PC-3 (cell line): Measurements from ENCODE around the gene CMTM4. TPM values are rescaled to one million over a fixed set of nuclear protein-coding genes. Genes with fewer than 3 reads are reported as not detected.
"Not testable (repeated sequence)": the region's sequence is repeated elsewhere in the genome, so short reads cannot be mapped to it uniquely, and the experiment has no call there.

Experiments used
- ATAC-seq: fragments of 200-7000 bp; cut with Tn5 transposase; 2 replicates; pipeline ENCODE4 v1.9.1; 2020; ENCODE audit warnings: mild to moderate bottlenecking, moderate library complexity
- BruUV-seq: library from RNA; stranded (reverse); fragments of 400-500 nt; replicated peaks from 2 replicates; lab custom pipeline; 2021; lab: Mats Ljungman, UMichigan
- CTCF ChIA-PET: fragments of 300-600 bp; sonication (Branson Sonifier 250); formaldehyde crosslinking; loops from one replicate; lab custom pipeline; 2022; ENCODE audit warnings: antibody characterized with exemption; lab: Charles Lee
- POLR2A ChIA-PET: fragments of 300-600 bp; sonication (Branson Sonifier 250); formaldehyde crosslinking; loops from one replicate; lab custom pipeline; 2022; ENCODE audit warnings: antibody characterized with exemption; ENCODE audit not compliant: unreplicated experiment; lab: Charles Lee
- DNase-seq: peaks from one replicate; pipeline ENCODE4 v3.0.0-alpha.2; 2015
- H2AFZ ChIP-seq: fragments of 300-600 bp; sonication (generic); 2 replicates; pipeline ENCODE4 v1.6.0; 2016; ENCODE audit warnings: antibody characterized with exemption, low read length
- H3F3A ChIP-seq: fragments of 300-600 bp; sonication (generic); one replicate; pipeline ENCODE4 v1.6.0; 2017; ENCODE audit warnings: antibody characterized with exemption, low read length, control low read depth, mild to moderate bottlenecking; ENCODE audit not compliant: unreplicated experiment
- H3K27ac ChIP-seq: fragments of 300-600 bp; sonication (generic); 2 replicates; pipeline ENCODE4 v1.5.1; 2016; ENCODE audit warnings: mild to moderate bottlenecking, low read length
- H3K27me3 ChIP-seq: fragments of 300-600 bp; sonication (generic); 2 replicates; pipeline ENCODE4 v1.6.1; 2016; ENCODE audit warnings: low read length, mixed read lengths
- H3K36me3 ChIP-seq: fragments of 300-600 bp; sonication (generic); 2 replicates; pipeline ENCODE4 v1.6.1; 2016; ENCODE audit warnings: low read depth, mixed run types, low read length, mixed read lengths
- H3K4me1 ChIP-seq: fragments of 300-600 bp; sonication (generic); 2 replicates; pipeline ENCODE4 v1.5.1; 2016; ENCODE audit warnings: low read length; ENCODE audit not compliant: insufficient read depth
- H3K4me2 ChIP-seq: fragments of 300-600 bp; sonication (generic); 2 replicates; pipeline ENCODE4 v1.6.0; 2016; ENCODE audit warnings: low read length
- H3K4me3 ChIP-seq: fragments of 300-600 bp; sonication (generic); 2 replicates; pipeline ENCODE4 v1.5.1; 2016; ENCODE audit warnings: mild to moderate bottlenecking, low read length, mixed read lengths
- H3K79me2 ChIP-seq: fragments of 300-600 bp; sonication (generic); 2 replicates; pipeline ENCODE4 v1.6.1; 2017; ENCODE audit warnings: low read length, mixed read lengths
- H3K9ac ChIP-seq: fragments of 300-600 bp; sonication (generic); 2 replicates; pipeline ENCODE4 v1.6.0; 2016; ENCODE audit warnings: mild to moderate bottlenecking, low read length
- H3K9me2 ChIP-seq: fragments of 300-600 bp; sonication (generic); replicated peaks from 2 replicates; pipeline ENCODE4 v1.6.1; 2016; ENCODE audit warnings: mixed run types, low read length, mixed read lengths
- H3K9me3 ChIP-seq: fragments of 300-600 bp; sonication (generic); 2 replicates; pipeline ENCODE4 v1.6.1; 2016; ENCODE audit warnings: low read length, mixed read lengths
- H4K20me1 ChIP-seq: fragments of 300-600 bp; sonication (generic); 2 replicates; pipeline ENCODE4 v1.6.1; 2016; ENCODE audit warnings: low read length, mixed read lengths
- EZH2 ChIP-seq: fragments of 300-600 bp; sonication (generic); IDR thresholded peaks from one replicate; pipeline ENCODE4 v1.6.1; 2017; ENCODE audit warnings: antibody characterized with exemption, mild to moderate bottlenecking, low read length; ENCODE audit not compliant: unreplicated experiment
- EZH2phosphoT487 ChIP-seq: fragments of 300-600 bp; sonication (generic); IDR thresholded peaks from 2 replicates; pipeline ENCODE4 v1.6.1; 2018; ENCODE audit warnings: mild to moderate bottlenecking, antibody characterized with exemption, low read length, borderline replicate concordance
- intact Hi-C: fragments of 100-400 bp; cut with micrococcal nuclease; formaldehyde crosslinking; loops from 2 replicates; pipeline ENCODE4 v1.9.0; 2023
- total RNA-seq: library from RNA; depleted of rRNA; stranded (reverse); fragments of >200 nt; gene quantifications from 2 replicates; pipeline ENCODE4 v1.2.3, GENCODE V29; 2014
- TF ChIP-seq, protein P1 (sequence below): fragments of 300-600 bp; sonication (generic); conservative IDR thresholded peaks from 2 replicates; pipeline ENCODE4 v1.5.1; 2017; ENCODE audit warnings: antibody characterized with exemption, low read depth, mild to moderate bottlenecking, low read length

CMTM4 gene
- total RNA-seq, 1 experiment from 2014 or later: 16.9 TPM

DNA sequence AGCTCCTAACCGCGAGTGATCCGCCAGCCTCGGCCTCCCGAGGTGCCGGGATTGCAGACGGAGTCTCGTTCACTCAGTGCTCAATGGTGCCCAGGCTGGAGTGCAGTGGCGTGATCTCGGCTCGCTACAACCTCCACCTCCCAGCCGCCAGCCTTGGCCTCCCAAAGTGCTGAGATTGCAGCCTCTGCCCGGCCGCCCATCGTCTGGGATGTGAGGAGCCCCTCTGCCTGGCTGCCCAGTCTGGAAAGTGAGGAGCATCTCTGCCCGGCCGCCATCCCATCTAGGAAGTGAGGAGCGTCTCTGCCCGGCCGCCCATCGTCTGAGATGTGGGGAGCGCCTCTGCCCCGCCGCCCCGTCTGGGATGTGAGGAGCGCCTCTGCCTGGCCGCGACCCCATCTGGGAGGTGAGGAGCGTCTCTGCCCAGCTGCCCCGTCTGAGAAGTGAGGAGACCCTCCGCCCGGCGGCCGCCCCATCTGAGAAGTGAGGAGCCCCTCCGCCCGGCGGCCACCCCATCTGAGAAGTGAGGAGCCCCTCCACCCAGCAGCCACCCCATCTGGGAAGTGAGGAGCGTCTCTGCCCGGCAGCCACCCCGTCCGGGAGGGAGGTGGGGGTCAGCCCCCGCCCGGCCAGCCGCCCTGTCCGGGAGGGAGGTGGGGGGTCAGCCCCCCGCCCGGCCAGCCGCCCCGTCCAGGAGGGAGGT is 65.8 kb downstream of the CMTM4 start:
- H3K4me1 ChIP-seq, H4K20me1 ChIP-seq, H3K9me2 ChIP-seq, H3K79me2 ChIP-seq, H3K9ac ChIP-seq, POLR2A ChIA-PET, H3K27ac ChIP-seq, ATAC-seq, H2AFZ ChIP-seq, intact Hi-C loops, H3K9me3 ChIP-seq, BruUV-seq, H3K36me3 ChIP-seq, CTCF ChIA-PET, H3F3A ChIP-seq, H3K4me2 ChIP-seq, H3K4me3 ChIP-seq, DNase-seq, H3K27me3 ChIP-seq: not testable (repeated sequence)

- no peak overlapping the region for H2AFZ ChIP-seq
- no peak overlapping the region for H3K4me2 ChIP-seq
- H3K79me2 ChIP-seq: no peaks in the 10 kb centered on the region
- H3K9me2 ChIP-seq: no peaks in the 10 kb centered on the region
- no peaks in the 10 kb centered on the region for H3K27me3 ChIP-seq
- TF ChIP-seq EZH2 (no peak), EZH2phosphoT487 (no peak)
- TF ChIP-seq, protein P1, sequence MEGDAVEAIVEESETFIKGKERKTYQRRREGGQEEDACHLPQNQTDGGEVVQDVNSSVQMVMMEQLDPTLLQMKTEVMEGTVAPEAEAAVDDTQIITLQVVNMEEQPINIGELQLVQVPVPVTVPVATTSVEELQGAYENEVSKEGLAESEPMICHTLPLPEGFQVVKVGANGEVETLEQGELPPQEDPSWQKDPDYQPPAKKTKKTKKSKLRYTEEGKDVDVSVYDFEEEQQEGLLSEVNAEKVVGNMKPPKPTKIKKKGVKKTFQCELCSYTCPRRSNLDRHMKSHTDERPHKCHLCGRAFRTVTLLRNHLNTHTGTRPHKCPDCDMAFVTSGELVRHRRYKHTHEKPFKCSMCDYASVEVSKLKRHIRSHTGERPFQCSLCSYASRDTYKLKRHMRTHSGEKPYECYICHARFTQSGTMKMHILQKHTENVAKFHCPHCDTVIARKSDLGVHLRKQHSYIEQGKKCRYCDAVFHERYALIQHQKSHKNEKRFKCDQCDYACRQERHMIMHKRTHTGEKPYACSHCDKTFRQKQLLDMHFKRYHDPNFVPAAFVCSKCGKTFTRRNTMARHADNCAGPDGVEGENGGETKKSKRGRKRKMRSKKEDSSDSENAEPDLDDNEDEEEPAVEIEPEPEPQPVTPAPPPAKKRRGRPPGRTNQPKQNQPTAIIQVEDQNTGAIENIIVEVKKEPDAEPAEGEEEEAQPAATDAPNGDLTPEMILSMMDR: no peak
- ATAC-seq: no peak
- H3K9me3 ChIP-seq: no peaks in the 10 kb centered on the region
- H3K27ac ChIP-seq: no peak overlapping the region
- intact Hi-C loops: no loop called here
- CTCF ChIA-PET: no interaction called here
- BruUV-seq: no TSS peak
- no peaks in the 10 kb centered on the region for H3F3A ChIP-seq
- POLR2A ChIA-PET: no interaction called here
- no peaks in the 10 kb centered on the region for H3K36me3 ChIP-seq
- no peaks in the 10 kb centered on the region for H3K4me1 ChIP-seq
- no peak overlapping the region for H3K9ac ChIP-seq
- no peak overlapping the region for H3K4me3 ChIP-seq
- no peaks in the 10 kb centered on the region for H4K20me1 ChIP-seq
- DNase-seq: no peak
Measured at GRCh38 chr16:66629856-66630255, 66.7 kb downstream of the CMTM4 start.

DNA sequence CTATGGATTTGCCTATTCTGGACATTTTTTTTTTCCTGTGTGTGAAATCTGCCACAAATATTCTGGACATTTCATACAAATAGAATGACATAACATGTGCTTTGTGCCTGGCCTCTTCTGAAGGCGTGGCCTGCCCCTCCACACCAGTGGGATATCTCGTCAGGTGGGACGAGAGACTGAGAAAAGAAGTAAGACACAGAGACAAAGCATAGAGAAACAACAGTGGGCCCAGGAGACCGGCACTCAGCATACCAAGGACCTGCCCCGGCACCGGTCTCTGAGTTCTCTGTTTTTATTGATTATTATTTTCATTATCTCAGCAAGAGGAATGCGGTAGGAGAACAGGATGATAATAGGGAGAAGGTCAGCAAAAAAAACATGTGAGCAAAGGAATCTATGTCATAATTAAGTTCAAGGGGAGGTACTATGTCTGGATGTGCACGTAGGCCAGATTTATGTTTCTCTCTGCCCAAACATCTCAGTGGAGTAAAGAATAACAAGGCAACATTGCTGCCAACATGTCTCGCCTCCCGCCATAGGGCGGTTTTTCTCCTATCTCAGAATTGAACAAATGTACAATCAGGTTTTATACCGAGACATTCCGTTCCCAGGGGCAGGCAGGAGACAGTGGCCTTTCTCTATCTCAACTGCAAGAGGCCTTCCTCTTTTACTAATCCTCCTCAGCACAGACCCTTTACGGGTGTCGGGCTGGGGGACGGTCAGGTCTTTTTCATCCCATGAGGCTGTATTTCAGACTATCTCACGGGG is 68.7 kb downstream of the CMTM4 start:
- intact Hi-C loops, H4K20me1 ChIP-seq, CTCF ChIA-PET, H3K4me2 ChIP-seq, H3K9ac ChIP-seq, H3F3A ChIP-seq, H3K79me2 ChIP-seq, DNase-seq, H2AFZ ChIP-seq, H3K4me1 ChIP-seq, H3K27ac ChIP-seq, H3K27me3 ChIP-seq, BruUV-seq, POLR2A ChIA-PET, H3K9me3 ChIP-seq, H3K4me3 ChIP-seq, ATAC-seq, H3K36me3 ChIP-seq, H3K9me2 ChIP-seq: not testable (repeated sequence)
